ENCODE data around the gene PTEN. TPM values are rescaled to one million over a fixed set of nuclear protein-coding genes. Genes with fewer than 3 reads are reported as not detected.

PTEN gene
- total and polyA plus RNA-seq, 12 donors: 35.7 to 179 (median 89.8) TPM

DNA sequence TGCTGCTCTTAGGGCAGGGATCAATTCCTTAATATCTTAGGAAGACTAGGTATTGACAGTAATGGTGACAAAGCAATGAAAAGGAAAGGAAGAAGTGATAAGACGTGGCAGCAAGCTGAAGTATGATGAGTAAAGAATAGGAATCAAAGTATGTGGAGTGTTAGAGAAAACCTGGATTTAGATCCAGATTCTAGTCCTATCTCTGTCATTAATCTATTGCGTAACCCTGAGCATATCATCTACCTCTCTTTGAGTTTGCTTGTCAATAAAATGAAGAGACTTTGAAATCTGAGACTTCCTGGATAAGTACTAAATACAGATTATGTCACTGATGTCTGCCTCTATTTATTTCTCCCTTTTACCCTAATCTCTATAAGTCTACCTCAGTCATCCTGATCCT lies 89.2 kb downstream of the PTEN start:
- intact Hi-C loops (cut with DNase I): no loop called here
- no peak for DNase-seq
- Histone ChIP-seq H3K9me3 (replicated peaks in 1 of 3) (no peaks in the 10 kb centered on the region), H3K27me3 (no peaks in the 10 kb centered on the region), H3K4me1 (replicated peaks in 1 of 2) (peaks cover 0 to 25% of the 10 kb centered on the region in 2 donors), H3K4me3 (no peak overlapping the region), H3K27ac (no peak overlapping the region), H3K36me3 (replicated peaks in 1 of 2) (peaks cover 0 to 12% of the 10 kb centered on the region in 2 donors)
- 17 to 66% (median 49%) methylated on average over 2 of the region's 2 CpGs for WGBS, 4 donors
- no peak for TF ChIP-seq POLR2A (IDR thresholded peaks at IDR 0.05)
- TF ChIP-seq, protein P1, sequence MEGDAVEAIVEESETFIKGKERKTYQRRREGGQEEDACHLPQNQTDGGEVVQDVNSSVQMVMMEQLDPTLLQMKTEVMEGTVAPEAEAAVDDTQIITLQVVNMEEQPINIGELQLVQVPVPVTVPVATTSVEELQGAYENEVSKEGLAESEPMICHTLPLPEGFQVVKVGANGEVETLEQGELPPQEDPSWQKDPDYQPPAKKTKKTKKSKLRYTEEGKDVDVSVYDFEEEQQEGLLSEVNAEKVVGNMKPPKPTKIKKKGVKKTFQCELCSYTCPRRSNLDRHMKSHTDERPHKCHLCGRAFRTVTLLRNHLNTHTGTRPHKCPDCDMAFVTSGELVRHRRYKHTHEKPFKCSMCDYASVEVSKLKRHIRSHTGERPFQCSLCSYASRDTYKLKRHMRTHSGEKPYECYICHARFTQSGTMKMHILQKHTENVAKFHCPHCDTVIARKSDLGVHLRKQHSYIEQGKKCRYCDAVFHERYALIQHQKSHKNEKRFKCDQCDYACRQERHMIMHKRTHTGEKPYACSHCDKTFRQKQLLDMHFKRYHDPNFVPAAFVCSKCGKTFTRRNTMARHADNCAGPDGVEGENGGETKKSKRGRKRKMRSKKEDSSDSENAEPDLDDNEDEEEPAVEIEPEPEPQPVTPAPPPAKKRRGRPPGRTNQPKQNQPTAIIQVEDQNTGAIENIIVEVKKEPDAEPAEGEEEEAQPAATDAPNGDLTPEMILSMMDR (IDR thresholded peaks at IDR 0.05): no peak

DNA sequence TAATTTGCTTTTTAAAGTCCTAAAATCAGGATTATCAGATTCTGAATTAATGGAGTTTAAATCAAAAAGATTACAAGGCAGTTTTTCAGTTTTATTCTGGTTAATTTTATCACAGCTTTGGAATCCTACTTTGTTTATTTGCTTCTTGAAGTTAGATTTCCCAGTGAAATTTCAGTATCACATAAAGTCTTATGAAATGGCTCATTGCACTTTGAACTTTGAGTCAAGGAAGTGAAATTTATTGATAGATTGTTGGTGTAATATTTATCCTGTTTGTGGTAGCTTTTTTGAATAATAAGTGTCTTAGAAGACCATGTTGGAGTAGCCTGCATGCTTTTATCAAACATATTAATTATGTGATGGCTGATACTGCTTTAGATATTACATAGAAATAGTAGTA lies 92.6 kb downstream of the PTEN start:
- intact Hi-C loops (cut with DNase I): no loop called here
- no peak for DNase-seq
- peaks cover 0 to 18% of the 10 kb centered on the region in 2 donors for H3K36me3 ChIP-seq (replicated peaks in 1 of 2)
- no peak overlapping the region for H3K27ac ChIP-seq
- no peaks in the 10 kb centered on the region for H3K9me3 ChIP-seq (replicated peaks in 1 of 3)
- no peaks in the 10 kb centered on the region for H3K27me3 ChIP-seq
- H3K4me1 ChIP-seq (replicated peaks in 1 of 2): peaks cover 0 to 17% of the 10 kb centered on the region in 2 donors
- H3K4me3 ChIP-seq: no peak overlapping the region
- TF ChIP-seq POLR2A (IDR thresholded peaks at IDR 0.05): no peak
- TF ChIP-seq, protein P1 (IDR thresholded peaks at IDR 0.05): no peak

DNA sequence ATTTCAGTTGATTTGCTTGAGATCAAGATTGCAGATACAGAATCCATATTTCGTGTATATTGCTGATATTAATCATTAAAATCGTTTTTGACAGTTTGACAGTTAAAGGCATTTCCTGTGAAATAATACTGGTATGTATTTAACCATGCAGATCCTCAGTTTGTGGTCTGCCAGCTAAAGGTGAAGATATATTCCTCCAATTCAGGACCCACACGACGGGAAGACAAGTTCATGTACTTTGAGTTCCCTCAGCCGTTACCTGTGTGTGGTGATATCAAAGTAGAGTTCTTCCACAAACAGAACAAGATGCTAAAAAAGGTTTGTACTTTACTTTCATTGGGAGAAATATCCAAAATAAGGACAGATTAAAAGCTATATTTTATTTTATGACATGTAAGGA lies 94.3 kb downstream of the PTEN start:
- 77 to 85% (median 83%) methylated on average over 5 of the region's 5 CpGs for WGBS, 4 donors
- DNase-seq: no peak
- Histone ChIP-seq H3K4me1 (replicated peaks in 1 of 2) (peaks cover 0 to 23% of the 10 kb centered on the region in 2 donors), H3K4me3 (no peak overlapping the region), H3K36me3 (replicated peaks in 1 of 2) (peaks cover 0 to 14% of the 10 kb centered on the region in 2 donors), H3K27ac (no peak overlapping the region), H3K27me3 (no peaks in the 10 kb centered on the region), H3K9me3 (replicated peaks in 1 of 3) (no peaks in the 10 kb centered on the region)
- no peak for TF ChIP-seq POLR2A (IDR thresholded peaks at IDR 0.05)
- TF ChIP-seq, protein P1 (IDR thresholded peaks at IDR 0.05): no peak
- intact Hi-C loops (cut with DNase I): no loop called here

DNA sequence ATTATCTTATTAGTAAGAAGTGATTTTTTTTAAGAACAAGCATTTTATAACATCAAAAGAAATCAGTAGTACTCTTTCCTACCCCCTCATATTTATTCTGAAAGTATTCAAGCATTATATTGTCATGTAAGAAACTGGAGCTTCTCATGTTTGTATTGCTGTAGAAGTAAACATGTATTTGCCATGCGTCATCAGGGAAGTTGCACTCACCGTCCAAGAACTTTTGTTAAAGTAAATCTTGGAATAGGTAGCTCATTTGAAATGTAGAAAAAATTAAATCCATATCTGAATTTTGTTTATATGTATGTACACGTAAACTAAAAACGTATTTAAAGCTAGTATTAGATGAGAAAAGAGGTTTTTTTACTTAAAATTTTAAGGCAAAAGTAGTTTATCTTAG lies 96.8 kb downstream of the PTEN start:
- peaks cover 0 to 11% of the 10 kb centered on the region in 2 donors for H3K36me3 ChIP-seq (replicated peaks in 1 of 2)
- H3K27me3 ChIP-seq: no peaks in the 10 kb centered on the region
- TF ChIP-seq, protein P1 (IDR thresholded peaks at IDR 0.05): no peak
- TF ChIP-seq POLR2A (IDR thresholded peaks at IDR 0.05): no peak
- no peak overlapping the region for H3K4me3 ChIP-seq
- peaks cover 0 to 26% of the 10 kb centered on the region in 2 donors for H3K4me1 ChIP-seq (replicated peaks in 1 of 2)
- intact Hi-C loops (cut with DNase I): no loop called here
- H3K9me3 ChIP-seq (replicated peaks in 1 of 3): no peaks in the 10 kb centered on the region
- WGBS, 4 donors: 94 to 99% (median 95%) methylated on average over 4 of the region's 4 CpGs
- DNase-seq: no peak
- H3K27ac ChIP-seq: no peak overlapping the region

All from adrenal gland (tissue), 12 donors.